Keratinocyte (primary cell): ENCODE results near the gene ACVR1B. TPM values are rescaled to one million over a fixed set of nuclear protein-coding genes. Genes with fewer than 3 reads are reported as not detected.
A peak's percentile ranks its signal among the peaks of the same experiment; 100 is the strongest.

Experiments used
- DNase-seq: peaks from one replicate; pipeline ENCODE4 v3.0.0-alpha.2; 2011; ENCODE audit warnings: low read depth, missing footprints, low spot score
- FAIRE-seq: peaks from 2 replicates; lab custom pipeline; 2011; peaks lifted over from hg19 to GRCh38; lab: Jason Lieb, UNC
- H2AFZ ChIP-seq: 2 replicates; pipeline ENCODE4 v1.6.0; 2012; ENCODE audit warnings: low read length, control low read depth, inconsistent platforms; ENCODE audit not compliant: control insufficient read depth
- H3K27ac ChIP-seq: 2 replicates; pipeline ENCODE4 v1.5.1; 2011; ENCODE audit warnings: low read length; ENCODE audit not compliant: control insufficient read depth, insufficient read depth
- H3K27me3 ChIP-seq: 3 replicates; pipeline ENCODE4 v1.6.0; 2011; ENCODE audit warnings: low read length; ENCODE audit not compliant: control insufficient read depth, insufficient read depth; ENCODE audit errors: extremely low read depth
- H3K36me3 ChIP-seq, 2 experiments: 2 replicates in 1 of 2; 3 replicates in 1 of 2; pipeline ENCODE4 v1.5.1; 2011; ENCODE audit warnings: low read length in 2 of 2, mild to moderate bottlenecking in 1 of 2; ENCODE audit not compliant: control insufficient read depth in 2 of 2, insufficient read depth in 2 of 2; ENCODE audit errors: extremely low read depth in 1 of 2
- H3K4me1 ChIP-seq: 3 replicates; pipeline ENCODE4 v1.5.1; 2011; ENCODE audit warnings: low read length; ENCODE audit not compliant: control insufficient read depth, insufficient read depth; ENCODE audit errors: extremely low read depth
- H3K4me2 ChIP-seq: 3 replicates; pipeline ENCODE4 v1.6.0; 2011; ENCODE audit warnings: low read depth, low read length; ENCODE audit not compliant: control insufficient read depth, insufficient read depth; ENCODE audit errors: extremely low read depth
- H3K4me3 ChIP-seq, 3 experiments: fragments of 200-600 bp in 1 of 3; sonication (generic) in 1 of 3; 2 replicates in 2 of 3; 3 replicates in 1 of 3; pipeline ENCODE4 v1.5.1; 2011 to 2016; ENCODE audit warnings: low read length in 3 of 3, mild to moderate bottlenecking in 3 of 3, control low read depth in 2 of 3, inconsistent platforms in 1 of 3, low read depth in 1 of 3, mixed read lengths in 1 of 3, mixed run types in 1 of 3, moderate library complexity in 1 of 3; ENCODE audit not compliant: control insufficient read depth in 2 of 3, insufficient read depth in 2 of 3; ENCODE audit errors: extremely low read depth in 1 of 3
- H3K79me2 ChIP-seq: 2 replicates; pipeline ENCODE4 v1.6.0; 2012; ENCODE audit warnings: low read length; ENCODE audit not compliant: control insufficient read depth, insufficient read depth
- H3K9ac ChIP-seq: 3 replicates; pipeline ENCODE4 v1.6.0; 2011; ENCODE audit warnings: low read length; ENCODE audit not compliant: control insufficient read depth, insufficient read depth; ENCODE audit errors: extremely low read depth
- H3K9me1 ChIP-seq: 3 replicates; pipeline ENCODE4 v1.6.0; 2011; ENCODE audit warnings: low read length; ENCODE audit not compliant: control insufficient read depth, insufficient read depth; ENCODE audit errors: extremely low read depth
- H3K9me3 ChIP-seq: 2 replicates; pipeline ENCODE4 v1.5.1; 2012; ENCODE audit warnings: low read depth, low read length; ENCODE audit not compliant: control insufficient read depth
- H4K20me1 ChIP-seq: 3 replicates; pipeline ENCODE4 v1.6.0; 2011; ENCODE audit warnings: low read length; ENCODE audit not compliant: control insufficient read depth, insufficient read depth; ENCODE audit errors: extremely low read depth
- CTCF ChIP-seq, 3 experiments: IDR thresholded peaks in 1 of 3; conservative IDR thresholded peaks in 1 of 3; optimal IDR thresholded peaks in 1 of 3; 2 replicates in 2 of 3; 3 replicates in 1 of 3; pipeline versions ENCODE3 to v1.5.1; 2011; ENCODE audit warnings: low read length in 3 of 3, mild to moderate bottlenecking in 3 of 3, moderate library complexity in 2 of 3, control low read depth in 1 of 3, inconsistent platforms in 1 of 3; ENCODE audit not compliant: insufficient read depth in 2 of 3; ENCODE audit errors: extremely low read depth in 1 of 3
- EZH2 ChIP-seq: IDR thresholded peaks from one replicate; pipeline ENCODE4 v1.6.1; 2012; ENCODE audit warnings: inconsistent platforms, mild to moderate bottlenecking, low read length, moderate library complexity
- dilution Hi-C: fragments of 300-500 bp; cut with MboI; formaldehyde crosslinking; loops from one replicate; pipeline ENCODE4 v1.7.0; 2020; ENCODE audit warnings: low sequenced_read_pairs; ENCODE audit not compliant: extremely low pct_ligation_motif_present
- polyA plus RNA-seq, 5 experiments: library from polyadenylated mRNA; depleted of rRNA in 3 of 5; stranded (reverse) in 3 of 5; stranded (forward) in 1 of 5; unstranded in 1 of 5; fragments of >200 nt; gene quantifications; 1 replicate in 1 of 5; 2 replicates in 3 of 5; 3 replicates in 1 of 5; pipeline versions ENCODE4 v1.2.1 to v1.2.3, GENCODE V29; 2011 to 2012; ENCODE audit warnings: missing spikeins in 2 of 5, low read depth in 1 of 5, low replicate concordance in 1 of 5

ACVR1B gene
- polyA plus RNA-seq, 1 donor (not counting 4 experiments of a cell fraction or from before 2014, with no cell fraction given), result 12.7 TPM

DNA sequence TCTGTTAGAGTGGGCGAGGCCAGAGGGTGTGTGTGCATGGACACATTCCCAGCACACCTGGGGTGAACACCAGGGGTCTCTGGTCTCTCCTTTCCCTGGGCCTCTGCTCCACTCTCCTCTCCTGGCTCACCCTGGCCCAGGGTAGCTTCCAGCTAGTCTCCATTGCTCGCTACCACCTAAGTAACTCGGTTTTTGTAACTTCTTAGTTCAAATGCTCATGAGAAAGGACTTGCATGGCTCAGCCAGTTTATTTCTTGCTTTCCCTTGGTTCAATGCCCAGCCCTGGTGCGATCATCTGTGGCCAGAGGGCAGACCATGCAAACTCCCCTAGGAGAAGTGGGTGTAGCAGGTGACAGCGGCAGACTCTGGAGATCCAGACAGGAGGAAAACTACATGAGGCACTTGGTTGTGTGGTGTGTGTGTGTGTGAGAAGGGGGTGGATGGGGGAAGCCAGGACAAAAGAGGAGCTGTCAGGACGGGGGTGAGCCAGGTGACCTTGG, 8.9 kb upstream of the ACVR1B start:
- no peaks in the 10 kb centered on the region for H3K27me3 ChIP-seq

GRCh38 chr12:51943346-51943745, 8.2 kb upstream of the ACVR1B start:
- DNase-seq (no peak), FAIRE-seq (no peak)
- no peak overlapping the region for H3K9ac ChIP-seq
- H3K9me3 ChIP-seq, result no peaks in the 10 kb centered on the region
- peaks cover 32% of the 10 kb centered on the region for H3K4me1 ChIP-seq
- TF ChIP-seq CTCF (optimal IDR thresholded peaks at IDR 0.05 in 1 of 3, IDR thresholded peaks at IDR 0.05 in 1 of 3, conservative IDR thresholded peaks at IDR 0.05 in 1 of 3; ENCODE audit: extremely low read depth in 1 of 3, insufficient read depth in 2 of 3, low read length in 3 of 3) (no peak), EZH2 (no peak)
- no peak overlapping the region for H3K27ac ChIP-seq
- no peaks in the 10 kb centered on the region for H3K27me3 ChIP-seq
- no peaks in the 10 kb centered on the region for H3K79me2 ChIP-seq
- dilution Hi-C loops, result no loop called here
- H3K4me3 ChIP-seq, result no peak overlapping the region
- H3K9me1 ChIP-seq, result no peaks in the 10 kb centered on the region
- H2AFZ ChIP-seq, result no peak overlapping the region
- H3K4me2 ChIP-seq, result no peak overlapping the region
- no peaks in the 10 kb centered on the region for H3K36me3 ChIP-seq
- no peaks in the 10 kb centered on the region for H4K20me1 ChIP-seq

More for the DNA sequence above, 8.9 kb upstream of the ACVR1B start:
- H3K79me2 ChIP-seq, result no peaks in the 10 kb centered on the region
- peak; percentile 53 for FAIRE-seq
- TF ChIP-seq EZH2 (no peak), CTCF (optimal IDR thresholded peaks at IDR 0.05 in 1 of 3, IDR thresholded peaks at IDR 0.05 in 1 of 3, conservative IDR thresholded peaks at IDR 0.05 in 1 of 3; ENCODE audit: extremely low read depth in 1 of 3, insufficient read depth in 2 of 3, low read length in 3 of 3) (no peak)
- H2AFZ ChIP-seq, result no peak overlapping the region
- peaks cover 34% of the 10 kb centered on the region for H3K4me1 ChIP-seq
- no peaks in the 10 kb centered on the region for H3K9me3 ChIP-seq
- no peak overlapping the region for H3K4me3 ChIP-seq
- DNase-seq, result no peak
- no peaks in the 10 kb centered on the region for H4K20me1 ChIP-seq
- no peaks in the 10 kb centered on the region for H3K9me1 ChIP-seq
- no peak overlapping the region for H3K9ac ChIP-seq
- dilution Hi-C loops, result no loop called here
- H3K27ac ChIP-seq, result peak overlapping the region; percentile 55
- no peaks in the 10 kb centered on the region for H3K36me3 ChIP-seq
- H3K4me2 ChIP-seq, result no peak overlapping the region
